ENCODE data around the gene MROH7.

MROH7 gene

GRCh38 chr1:54651608-54652007 lies 10.0 kb downstream of the MROH7 start:
- no peak overlapping the region for H3K4me3 Mint-ChIP-seq
- no peaks in the 10 kb centered on the region for H3K36me3 Mint-ChIP-seq (ENCODE audit: low read depth)
- peaks cover 46% of the 10 kb centered on the region for H3K4me1 Mint-ChIP-seq
- no peak overlapping the region for H3K27ac Mint-ChIP-seq
- H3K27me3 Mint-ChIP-seq (ENCODE audit: low read depth, poor library complexity) = peaks cover 29% of the 10 kb centered on the region
- no peak for TF ChIP-seq CTCF (IDR thresholded peaks at IDR 0.05)
- DNase-seq = no peak
- H3K9me3 Mint-ChIP-seq = no peaks in the 10 kb centered on the region

DNA sequence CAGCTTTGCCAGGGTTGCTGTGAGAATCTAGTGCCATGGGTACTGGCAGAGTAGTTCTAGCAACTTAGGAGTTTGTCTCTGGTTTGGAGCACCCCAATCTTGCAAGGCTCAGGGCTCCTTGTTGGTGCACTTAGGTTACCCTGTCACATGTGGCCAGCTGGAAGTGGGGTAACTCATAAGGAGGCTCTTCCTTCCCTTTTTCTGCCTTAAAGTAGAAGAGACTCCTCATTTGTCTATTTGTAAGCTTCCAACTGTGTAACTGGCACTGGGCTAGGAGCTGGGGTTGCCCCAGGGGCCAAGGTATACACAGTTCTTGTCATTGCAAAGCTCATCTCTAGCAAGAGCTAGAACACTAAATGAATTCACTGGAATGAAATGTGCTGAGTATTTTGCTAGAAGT lies 10.6 kb downstream of the MROH7 start:
- TF ChIP-seq CTCF (IDR thresholded peaks at IDR 0.05) = no peak
- H3K4me1 Mint-ChIP-seq = peaks cover 40% of the 10 kb centered on the region
- H3K36me3 Mint-ChIP-seq (ENCODE audit: low read depth) = no peaks in the 10 kb centered on the region
- peaks cover 29% of the 10 kb centered on the region for H3K27me3 Mint-ChIP-seq (ENCODE audit: low read depth, poor library complexity)
- no peak overlapping the region for H3K4me3 Mint-ChIP-seq
- H3K27ac Mint-ChIP-seq = no peak overlapping the region
- no peak for DNase-seq
- no peaks in the 10 kb centered on the region for H3K9me3 Mint-ChIP-seq

DNA sequence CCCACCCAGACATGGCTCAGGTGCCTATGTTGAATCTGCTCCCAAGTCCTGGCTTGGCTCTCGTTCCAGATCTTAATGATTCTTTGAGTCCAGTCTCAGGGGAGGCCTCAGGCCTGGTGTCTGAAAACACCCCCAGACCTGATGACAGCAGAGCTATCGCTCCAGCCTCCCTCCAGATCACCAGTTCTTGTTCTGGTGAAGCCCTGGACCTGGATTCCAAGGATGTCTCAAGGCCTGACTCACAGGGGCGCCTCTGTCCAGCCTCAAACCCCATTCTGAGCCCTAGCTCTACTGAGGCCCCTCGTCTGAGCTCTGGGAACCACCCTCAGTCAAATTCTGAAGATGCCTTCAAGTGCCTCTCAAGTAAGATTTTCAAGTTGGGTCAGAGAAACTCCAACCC lies 11.4 kb downstream of the MROH7 start:
- TF ChIP-seq CTCF (IDR thresholded peaks at IDR 0.05) = no peak
- H3K9me3 Mint-ChIP-seq = peaks cover 5% of the 10 kb centered on the region
- no peak overlapping the region for H3K27ac Mint-ChIP-seq
- peaks cover 29% of the 10 kb centered on the region for H3K27me3 Mint-ChIP-seq (ENCODE audit: low read depth, poor library complexity)
- H3K4me1 Mint-ChIP-seq = peaks cover 40% of the 10 kb centered on the region
- no peak overlapping the region for H3K4me3 Mint-ChIP-seq
- no peak for DNase-seq
- no peaks in the 10 kb centered on the region for H3K36me3 Mint-ChIP-seq (ENCODE audit: low read depth)

- TF ChIP-seq CTCF (IDR thresholded peaks at IDR 0.05) = no peak
- no peak overlapping the region for H3K27ac Mint-ChIP-seq
- peaks cover 22% of the 10 kb centered on the region for H3K9me3 Mint-ChIP-seq
- no peak for DNase-seq
- H3K27me3 Mint-ChIP-seq (ENCODE audit: low read depth, poor library complexity) = peaks cover 11% of the 10 kb centered on the region
- peaks cover 4% of the 10 kb centered on the region for H3K36me3 Mint-ChIP-seq (ENCODE audit: low read depth)
- H3K4me1 Mint-ChIP-seq = no peaks in the 10 kb centered on the region
- H3K4me3 Mint-ChIP-seq = no peak overlapping the region
These were observed 16.8 kb downstream of the MROH7 start for GRCh38 chr1:54658164-54658913.

DNA sequence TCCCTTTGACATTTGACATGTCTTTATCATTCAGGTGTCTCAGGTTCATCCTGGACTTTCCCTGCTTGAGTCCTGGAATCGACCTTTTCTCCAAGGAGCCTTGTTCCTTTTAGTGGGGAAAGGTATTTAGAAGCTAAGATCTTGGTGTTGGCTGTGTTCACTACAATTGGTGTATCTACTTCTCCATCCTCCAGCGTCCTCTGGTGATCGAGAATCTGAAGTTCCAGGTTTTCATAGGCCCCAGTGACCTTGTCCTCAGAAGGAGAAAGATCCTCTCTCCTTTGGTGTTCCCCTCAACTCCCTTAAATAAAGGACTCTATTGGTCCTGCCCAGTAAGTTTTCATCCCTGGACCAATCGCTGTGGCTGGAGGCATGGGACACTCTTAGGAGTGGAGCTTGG lies 22.1 kb downstream of the MROH7 start:
- no peak overlapping the region for H3K27ac Mint-ChIP-seq
- H3K4me1 Mint-ChIP-seq = no peaks in the 10 kb centered on the region

More for the DNA sequence above, 22.1 kb downstream of the MROH7 start:
- no peak for TF ChIP-seq CTCF (IDR thresholded peaks at IDR 0.05)
- Mint-ChIP-seq H3K36me3 (ENCODE audit: low read depth) (peaks cover 4% of the 10 kb centered on the region), H3K9me3 (peaks cover 10% of the 10 kb centered on the region), H3K4me3 (no peak overlapping the region), H3K27me3 (ENCODE audit: low read depth, poor library complexity) (peaks cover 5% of the 10 kb centered on the region)
- no peak for DNase-seq

Data from nephron progenitor cell (in vitro differentiated cells).